Panc1 (cell line): ENCODE measurements around the gene ORC6. TPM values are rescaled to one million over a fixed set of nuclear protein-coding genes. Genes with fewer than 3 reads are reported as not detected.

Experiments used
- ATAC-seq: fragments of 200-7000 bp; cut with Tn5 transposase; 2 replicates; pipeline ENCODE4 v1.9.1; 2020; ENCODE audit warnings: mild to moderate bottlenecking, moderate library complexity
- BruUV-seq: library from RNA; stranded (reverse); fragments of 400-500 nt; replicated peaks from 2 replicates; lab custom pipeline; 2021; lab: Mats Ljungman, UMichigan
- CTCF ChIA-PET: fragments of 300-600 bp; sonication (Branson Sonifier 250); formaldehyde crosslinking; loops from one replicate; lab custom pipeline; 2022; ENCODE audit warnings: antibody characterized with exemption; lab: Charles Lee
- POLR2A ChIA-PET: fragments of 300-600 bp; sonication (Branson Sonifier 250); formaldehyde crosslinking; loops from one replicate; lab custom pipeline; 2022; ENCODE audit warnings: antibody characterized with exemption; lab: Charles Lee
- DNase-seq: peaks from one replicate; pipeline ENCODE4 v3.0.0-alpha.2; 2010; ENCODE audit warnings: low read depth, low spot score
- H3K27ac ChIP-seq: 2 replicates; pipeline ENCODE4 v1.5.1; 2011; ENCODE audit warnings: mild to moderate bottlenecking, low read length, inconsistent platforms
- H3K27me3 ChIP-seq: fragments of 200-500 bp; sonication (Bioruptor generic); 2 replicates; pipeline ENCODE4 v1.6.0; 2014; ENCODE audit warnings: low read length, inconsistent platforms; ENCODE audit not compliant: control insufficient read depth, insufficient read depth
- H3K36me3 ChIP-seq: fragments of 200-500 bp; sonication (Bioruptor generic); 2 replicates; pipeline ENCODE4 v1.5.1; 2014; ENCODE audit warnings: inconsistent platforms, mild to moderate bottlenecking, low read length, moderate library complexity; ENCODE audit not compliant: control insufficient read depth, insufficient read depth
- H3K4me1 ChIP-seq: 2 replicates; pipeline ENCODE4 v1.5.1; 2011; ENCODE audit warnings: inconsistent platforms, mild to moderate bottlenecking, low read length, moderate library complexity; ENCODE audit not compliant: control insufficient read depth, insufficient read depth
- H3K4me3 ChIP-seq, 2 experiments: 2 replicates each; pipeline ENCODE4 v1.5.1; 2011 to 2012; ENCODE audit warnings: low read depth in 2 of 2, low read length in 2 of 2, mild to moderate bottlenecking in 2 of 2, inconsistent platforms in 1 of 2, moderate library complexity in 1 of 2
- H3K9me3 ChIP-seq: fragments of 200-500 bp; sonication (Bioruptor generic); 2 replicates; pipeline ENCODE4 v1.5.1; 2014; ENCODE audit warnings: low read depth, mild to moderate bottlenecking, inconsistent platforms, low read length, moderate library complexity; ENCODE audit not compliant: control insufficient read depth, insufficient read depth
- POLR2AphosphoS5 ChIP-seq: IDR thresholded peaks from 2 replicates; pipeline ENCODE4 v1.6.1; 2012; ENCODE audit warnings: mild to moderate bottlenecking, low read depth, low read length, moderate library complexity
- SIN3A ChIP-seq: IDR thresholded peaks from 2 replicates; pipeline ENCODE4 v1.6.1; 2012; ENCODE audit warnings: low read depth, mild to moderate bottlenecking, low read length, moderate library complexity, borderline replicate concordance; ENCODE audit not compliant: insufficient read depth
- TCF7L2 ChIP-seq: IDR thresholded peaks from 2 replicates; pipeline ENCODE4 v1.6.1; 2011; ENCODE audit warnings: mild to moderate bottlenecking, low read depth, low read length, inconsistent platforms
- in situ Hi-C: cut with HindIII; loops from 2 replicates; pipeline ENCODE4 v1.10.0; 2016; ENCODE audit warnings: low sequenced_read_pairs, low pct_unique_long_range_greater_than_20kb
- intact Hi-C: fragments of 100-400 bp; cut with micrococcal nuclease; formaldehyde crosslinking; loops from one replicate; pipeline ENCODE4 v1.10.0; 2022; ENCODE audit not compliant: unreplicated experiment
- total RNA-seq: library from RNA; stranded (reverse); gene quantifications from one replicate; pipeline ENCODE4 v1.2.1, GENCODE V29; 2021; ENCODE audit not compliant: unreplicated experiment
- TF ChIP-seq, protein P1 (sequence below), 2 experiments: IDR thresholded peaks; 2 replicates each; pipeline ENCODE4 v1.6.1; 2011 to 2012; ENCODE audit warnings: low read depth in 2 of 2, control low read depth in 1 of 2, low read length in 1 of 2, mild to moderate bottlenecking in 1 of 2, moderate library complexity in 1 of 2; ENCODE audit not compliant: insufficient read depth in 1 of 2
- TF ChIP-seq, protein P2 (sequence below): fragments of 450-650 bp; IDR thresholded peaks from 2 replicates; pipeline ENCODE4 v1.5.1; 2017; ENCODE audit warnings: mild to moderate bottlenecking

Gene ORC6
- total RNA-seq, 1 experiment from 2014 or later, result 33.5 TPM

DNA sequence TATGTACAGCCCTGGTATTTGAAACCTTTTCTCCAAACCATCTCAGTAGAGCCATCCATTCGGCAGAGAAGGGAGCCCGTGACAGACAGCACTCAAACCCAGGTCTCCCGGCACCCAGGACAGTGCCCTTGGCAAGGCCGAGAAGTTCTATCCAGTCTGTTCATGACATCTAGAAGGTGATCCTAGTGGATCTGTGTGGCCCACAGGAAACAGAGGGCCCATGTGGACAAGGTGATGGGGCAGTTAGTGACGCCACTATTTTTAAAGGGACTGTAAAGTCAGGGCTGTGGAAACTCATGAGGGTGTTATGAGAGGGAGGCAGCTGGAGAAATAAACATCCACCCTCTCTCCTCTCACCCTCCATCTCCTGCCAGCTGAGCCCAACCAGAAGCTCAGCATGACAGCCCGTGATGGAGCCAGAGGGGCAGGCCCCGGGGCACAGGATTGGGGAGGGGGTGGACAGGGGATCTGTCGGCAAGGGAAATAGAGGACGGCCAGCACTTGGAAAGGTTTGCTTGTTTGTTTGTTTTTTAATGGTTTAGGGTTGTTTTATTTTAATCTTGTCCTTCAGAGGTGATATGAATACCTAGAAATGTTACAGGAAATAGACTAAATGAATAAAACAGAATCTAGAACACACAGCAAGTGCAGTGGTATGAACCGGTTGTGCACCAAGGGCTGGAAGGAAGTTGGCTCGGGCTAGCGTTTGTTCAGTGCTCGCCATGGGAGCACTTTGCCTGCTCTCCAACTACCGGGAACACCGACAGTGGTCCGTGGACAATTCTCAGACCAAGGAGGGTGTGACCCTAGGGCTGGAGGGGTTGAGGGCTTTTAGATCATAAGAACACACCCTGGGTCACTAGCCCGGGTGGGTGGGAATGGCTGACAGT lies 41.6 kb downstream of the ORC6 start:
- ChIA-PET POLR2A (no interaction called here), CTCF (no interaction called here)
- DNase-seq (no peak), ATAC-seq (no peak)
- intact Hi-C loops, result no loop called here
- Histone ChIP-seq H3K9me3 (no peaks in the 10 kb centered on the region), H3K27me3 (no peaks in the 10 kb centered on the region), H3K27ac (no peak overlapping the region), H3K36me3 (no peaks in the 10 kb centered on the region), H3K4me1 (no peaks in the 10 kb centered on the region), H3K4me3 (no peak overlapping the region)
- in situ Hi-C loops, result no loop called here
- TF ChIP-seq, protein P1, sequence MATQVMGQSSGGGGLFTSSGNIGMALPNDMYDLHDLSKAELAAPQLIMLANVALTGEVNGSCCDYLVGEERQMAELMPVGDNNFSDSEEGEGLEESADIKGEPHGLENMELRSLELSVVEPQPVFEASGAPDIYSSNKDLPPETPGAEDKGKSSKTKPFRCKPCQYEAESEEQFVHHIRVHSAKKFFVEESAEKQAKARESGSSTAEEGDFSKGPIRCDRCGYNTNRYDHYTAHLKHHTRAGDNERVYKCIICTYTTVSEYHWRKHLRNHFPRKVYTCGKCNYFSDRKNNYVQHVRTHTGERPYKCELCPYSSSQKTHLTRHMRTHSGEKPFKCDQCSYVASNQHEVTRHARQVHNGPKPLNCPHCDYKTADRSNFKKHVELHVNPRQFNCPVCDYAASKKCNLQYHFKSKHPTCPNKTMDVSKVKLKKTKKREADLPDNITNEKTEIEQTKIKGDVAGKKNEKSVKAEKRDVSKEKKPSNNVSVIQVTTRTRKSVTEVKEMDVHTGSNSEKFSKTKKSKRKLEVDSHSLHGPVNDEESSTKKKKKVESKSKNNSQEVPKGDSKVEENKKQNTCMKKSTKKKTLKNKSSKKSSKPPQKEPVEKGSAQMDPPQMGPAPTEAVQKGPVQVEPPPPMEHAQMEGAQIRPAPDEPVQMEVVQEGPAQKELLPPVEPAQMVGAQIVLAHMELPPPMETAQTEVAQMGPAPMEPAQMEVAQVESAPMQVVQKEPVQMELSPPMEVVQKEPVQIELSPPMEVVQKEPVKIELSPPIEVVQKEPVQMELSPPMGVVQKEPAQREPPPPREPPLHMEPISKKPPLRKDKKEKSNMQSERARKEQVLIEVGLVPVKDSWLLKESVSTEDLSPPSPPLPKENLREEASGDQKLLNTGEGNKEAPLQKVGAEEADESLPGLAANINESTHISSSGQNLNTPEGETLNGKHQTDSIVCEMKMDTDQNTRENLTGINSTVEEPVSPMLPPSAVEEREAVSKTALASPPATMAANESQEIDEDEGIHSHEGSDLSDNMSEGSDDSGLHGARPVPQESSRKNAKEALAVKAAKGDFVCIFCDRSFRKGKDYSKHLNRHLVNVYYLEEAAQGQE (IDR thresholded peaks at IDR 0.05; ENCODE audit: insufficient read depth in 1 of 2, low read depth in 2 of 2, low read length in 1 of 2), result no peak
- TF ChIP-seq SIN3A, result no peak
- BruUV-seq, result no TSS peak

DNA sequence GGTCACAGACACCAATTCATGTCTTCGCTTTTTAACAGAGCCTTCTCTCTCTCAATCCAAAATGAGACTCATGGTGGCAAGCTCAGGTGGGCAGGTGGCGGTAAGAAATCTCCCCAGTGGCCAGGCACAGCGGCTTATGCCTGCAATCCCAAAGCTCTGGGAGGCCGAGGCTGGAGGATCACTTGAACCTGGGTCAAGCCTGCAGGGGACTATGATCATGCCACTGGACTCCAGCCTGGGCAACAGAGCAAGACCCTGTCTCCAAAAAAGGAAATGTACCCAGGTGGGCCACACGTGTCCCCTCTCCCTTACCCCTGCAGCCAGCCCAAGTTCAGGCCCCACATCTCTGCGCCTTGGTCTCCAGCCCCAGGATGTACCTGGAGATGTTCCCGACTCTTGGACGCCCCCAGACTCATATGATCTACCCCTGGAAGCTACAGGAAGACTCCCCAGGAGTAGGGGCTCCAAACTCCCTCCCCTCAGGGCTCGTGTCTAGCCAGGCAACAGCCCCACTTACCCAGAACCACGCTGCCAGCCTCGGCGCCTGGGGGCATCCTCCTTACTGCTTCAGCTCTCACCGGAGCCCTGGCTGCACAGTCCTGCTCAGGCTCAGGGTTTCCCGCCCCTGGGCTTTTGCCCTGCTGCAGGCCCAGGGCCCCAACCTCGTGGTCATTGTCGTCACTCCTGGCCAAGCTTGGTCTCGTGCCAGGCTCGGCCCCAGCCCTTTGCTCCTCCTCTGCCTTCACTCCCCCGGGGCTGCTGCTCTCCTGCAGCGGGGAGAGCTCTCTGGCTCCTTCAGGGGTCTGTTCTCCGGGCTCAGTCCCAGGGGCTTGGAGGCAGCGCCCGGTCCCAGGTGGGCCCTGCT lies 42.5 kb downstream of the ORC6 start:
- Histone ChIP-seq H3K36me3 (no peaks in the 10 kb centered on the region), H3K27ac (no peak overlapping the region), H3K9me3 (no peaks in the 10 kb centered on the region), H3K27me3 (no peaks in the 10 kb centered on the region), H3K4me3 (no peak overlapping the region), H3K4me1 (no peaks in the 10 kb centered on the region)
- intact Hi-C loops (no loop called here), in situ Hi-C loops (no loop called here)
- no TSS peak for BruUV-seq
- POLR2A ChIA-PET, result no interaction called here
- no peak for ATAC-seq
- CTCF ChIA-PET, result no interaction called here
- no peak for DNase-seq
- TF ChIP-seq, protein P1 (IDR thresholded peaks at IDR 0.05; ENCODE audit: insufficient read depth in 1 of 2, low read depth in 2 of 2, low read length in 1 of 2), result no peak
- TF ChIP-seq TCF7L2, result no peak
- no peak for TF ChIP-seq POLR2AphosphoS5
- TF ChIP-seq, protein P2, sequence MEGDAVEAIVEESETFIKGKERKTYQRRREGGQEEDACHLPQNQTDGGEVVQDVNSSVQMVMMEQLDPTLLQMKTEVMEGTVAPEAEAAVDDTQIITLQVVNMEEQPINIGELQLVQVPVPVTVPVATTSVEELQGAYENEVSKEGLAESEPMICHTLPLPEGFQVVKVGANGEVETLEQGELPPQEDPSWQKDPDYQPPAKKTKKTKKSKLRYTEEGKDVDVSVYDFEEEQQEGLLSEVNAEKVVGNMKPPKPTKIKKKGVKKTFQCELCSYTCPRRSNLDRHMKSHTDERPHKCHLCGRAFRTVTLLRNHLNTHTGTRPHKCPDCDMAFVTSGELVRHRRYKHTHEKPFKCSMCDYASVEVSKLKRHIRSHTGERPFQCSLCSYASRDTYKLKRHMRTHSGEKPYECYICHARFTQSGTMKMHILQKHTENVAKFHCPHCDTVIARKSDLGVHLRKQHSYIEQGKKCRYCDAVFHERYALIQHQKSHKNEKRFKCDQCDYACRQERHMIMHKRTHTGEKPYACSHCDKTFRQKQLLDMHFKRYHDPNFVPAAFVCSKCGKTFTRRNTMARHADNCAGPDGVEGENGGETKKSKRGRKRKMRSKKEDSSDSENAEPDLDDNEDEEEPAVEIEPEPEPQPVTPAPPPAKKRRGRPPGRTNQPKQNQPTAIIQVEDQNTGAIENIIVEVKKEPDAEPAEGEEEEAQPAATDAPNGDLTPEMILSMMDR, result no peak
- TF ChIP-seq SIN3A, result no peak
